Measurements from ENCODE around the gene TOMM34.
A peak's percentile ranks its signal among the peaks of the same experiment; 100 is the strongest.

The TOMM34 gene

DNA sequence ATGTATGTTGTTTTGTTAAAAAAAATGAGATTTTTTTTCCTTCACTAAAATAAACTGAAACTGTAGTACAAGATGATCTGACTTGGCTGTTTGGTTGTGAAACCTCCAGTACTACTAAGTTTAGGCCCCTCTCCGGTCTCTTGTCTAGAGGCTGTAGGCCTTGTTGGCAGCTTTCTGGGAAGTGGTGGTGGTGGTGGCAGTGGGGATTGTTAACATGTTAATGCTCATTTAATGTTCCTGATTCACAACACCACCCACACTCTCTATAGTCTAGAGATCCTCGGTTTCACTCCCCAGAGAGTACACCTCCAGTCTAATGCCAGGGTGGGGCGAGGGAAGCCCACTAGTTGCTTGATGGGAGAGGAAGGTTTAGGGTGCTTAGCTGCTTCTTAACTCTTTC lies 30.2 kb upstream of the TOMM34 start:
- H3K4me3 ChIP-seq (ENCODE audit: low read depth, low read length) = no peak overlapping the region
- TF ChIP-seq POLR2A (IDR thresholded peaks at IDR 0.05; ENCODE audit: extremely low read depth, insufficient read length) (no peak), MYC (IDR thresholded peaks at IDR 0.05; ENCODE audit: low read depth, low read length) (no peak), CTCF (IDR thresholded peaks at IDR 0.05; ENCODE audit: low read depth, low read length) (no peak)
- TF ChIP-seq, protein P1, sequence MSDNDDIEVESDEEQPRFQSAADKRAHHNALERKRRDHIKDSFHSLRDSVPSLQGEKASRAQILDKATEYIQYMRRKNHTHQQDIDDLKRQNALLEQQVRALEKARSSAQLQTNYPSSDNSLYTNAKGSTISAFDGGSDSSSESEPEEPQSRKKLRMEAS (IDR thresholded peaks at IDR 0.05; ENCODE audit: low read depth, low read length) = no peak
- peak; percentile 44 for DNase-seq (ENCODE audit: low read depth)

- TF ChIP-seq POLR2A (IDR thresholded peaks at IDR 0.05; ENCODE audit: extremely low read depth, insufficient read length) = no peak
- DNase-seq (ENCODE audit: low read depth) = no peak
- no peak overlapping the region for H3K4me3 ChIP-seq (ENCODE audit: low read depth, low read length)
Observed at GRCh38 chr20:44988631-44989171, 28.5 kb upstream of the TOMM34 start.

DNA sequence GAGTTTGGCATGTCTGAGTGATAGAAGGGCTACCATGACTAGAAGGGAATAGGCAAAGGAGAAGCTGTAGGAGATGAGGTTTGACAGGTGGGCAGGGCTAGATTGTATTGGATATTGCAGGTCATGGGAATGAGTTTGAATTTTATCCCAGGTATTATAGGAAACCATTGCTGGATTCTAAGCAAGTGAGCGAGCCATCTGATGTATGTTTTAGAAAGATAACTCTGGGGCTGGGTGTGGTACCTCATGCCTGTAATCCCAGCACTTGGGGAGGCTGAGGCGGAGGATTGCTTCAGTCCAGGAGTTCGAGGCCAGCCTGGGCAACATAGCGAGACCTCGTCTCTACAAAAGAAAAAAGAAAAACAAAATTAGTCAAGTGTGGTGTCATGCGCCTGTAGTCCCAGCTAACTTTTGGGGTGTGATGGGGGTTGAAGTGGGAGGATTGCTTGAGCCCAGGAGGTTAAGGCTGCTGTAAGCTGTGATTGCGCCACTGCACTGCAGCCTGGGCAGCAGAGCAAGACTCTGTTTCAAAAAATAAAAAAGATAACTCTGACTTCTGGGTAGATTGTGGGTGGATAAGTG lies 23.0 kb upstream of the TOMM34 start:
- TF ChIP-seq, protein P1 (IDR thresholded peaks at IDR 0.05; ENCODE audit: low read depth, low read length) = no peak
- TF ChIP-seq POLR2A (IDR thresholded peaks at IDR 0.05; ENCODE audit: extremely low read depth, insufficient read length) (no peak), CTCF (IDR thresholded peaks at IDR 0.05; ENCODE audit: low read depth, low read length) (no peak), MYC (IDR thresholded peaks at IDR 0.05; ENCODE audit: low read depth, low read length) (no peak)
- no peak for DNase-seq (ENCODE audit: low read depth)
- H3K4me3 ChIP-seq (ENCODE audit: low read depth, low read length) = no peak overlapping the region

DNA sequence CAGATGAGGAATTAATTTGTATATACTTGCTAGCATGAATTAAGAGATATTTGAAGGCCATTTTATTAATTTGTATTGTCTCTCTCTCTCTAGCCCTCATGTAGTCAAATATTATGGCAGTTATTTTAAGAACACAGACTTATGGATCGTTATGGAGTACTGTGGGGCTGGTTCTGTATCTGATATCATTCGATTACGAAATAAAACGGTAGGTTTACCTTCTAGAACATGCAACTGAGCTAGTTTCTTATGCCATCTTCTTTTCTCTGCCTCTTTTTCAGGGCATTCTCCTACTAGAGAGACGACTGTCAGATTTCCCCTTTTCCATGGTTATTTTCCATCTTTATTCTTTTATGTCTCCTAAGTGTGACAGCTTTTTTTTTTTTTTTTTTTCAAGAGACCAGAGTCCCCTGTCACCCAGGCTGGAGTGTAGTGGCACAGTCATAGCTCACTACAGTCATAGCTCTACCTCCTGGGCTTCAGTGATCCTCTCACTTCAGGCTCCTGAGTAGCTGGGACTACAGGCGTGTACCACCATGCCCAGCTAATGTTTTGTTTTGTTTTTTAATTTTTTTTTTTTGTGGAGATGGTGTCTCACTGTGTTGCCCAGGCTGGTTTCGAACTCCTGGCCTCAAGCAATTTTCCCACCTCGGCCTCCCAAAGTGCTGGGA lies 21.7 kb upstream of the TOMM34 start:
- H3K4me3 ChIP-seq (ENCODE audit: low read depth, low read length) = no peak overlapping the region
- TF ChIP-seq, protein P1 (IDR thresholded peaks at IDR 0.05; ENCODE audit: low read depth, low read length) = no peak
- TF ChIP-seq CTCF (IDR thresholded peaks at IDR 0.05; ENCODE audit: low read depth, low read length) = no peak
- no peak for TF ChIP-seq MYC (IDR thresholded peaks at IDR 0.05; ENCODE audit: low read depth, low read length)
- TF ChIP-seq POLR2A (IDR thresholded peaks at IDR 0.05; ENCODE audit: extremely low read depth, insufficient read length) = no peak
- no peak for DNase-seq (ENCODE audit: low read depth)

DNA sequence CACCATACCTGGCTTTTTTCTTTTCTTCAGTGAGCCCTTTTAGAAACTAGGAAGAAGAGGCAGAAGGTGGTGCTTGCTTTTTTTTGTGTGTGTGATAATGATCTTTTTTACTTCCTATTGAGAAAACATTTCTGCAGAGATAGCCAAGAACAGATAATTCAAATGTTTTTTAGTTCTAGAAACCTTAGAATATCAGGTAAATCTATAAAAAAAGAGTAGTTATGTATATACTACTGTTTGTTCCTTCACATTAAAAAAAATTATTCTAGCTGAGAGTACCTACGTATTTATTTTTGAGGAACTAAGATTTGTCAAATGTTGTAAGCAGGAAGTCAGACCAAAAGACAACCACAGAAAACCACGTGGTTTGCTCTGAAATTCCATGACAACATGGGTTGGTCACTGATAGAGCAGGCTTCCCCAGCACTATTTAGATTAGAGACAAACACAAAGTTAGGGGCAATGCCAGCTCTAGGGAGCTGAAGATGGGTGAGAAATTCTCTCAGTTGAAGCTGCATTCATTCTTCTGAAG lies 19.0 kb upstream of the TOMM34 start:
- TF ChIP-seq CTCF (IDR thresholded peaks at IDR 0.05; ENCODE audit: low read depth, low read length) = no peak
- no peak for TF ChIP-seq POLR2A (IDR thresholded peaks at IDR 0.05; ENCODE audit: extremely low read depth, insufficient read length)
- TF ChIP-seq MYC (IDR thresholded peaks at IDR 0.05; ENCODE audit: low read depth, low read length) = peak; percentile 93
- TF ChIP-seq, protein P1 (IDR thresholded peaks at IDR 0.05; ENCODE audit: low read depth, low read length) = peak; percentile 100
- H3K4me3 ChIP-seq (ENCODE audit: low read depth, low read length) = peak overlapping the region; percentile 27

DNA sequence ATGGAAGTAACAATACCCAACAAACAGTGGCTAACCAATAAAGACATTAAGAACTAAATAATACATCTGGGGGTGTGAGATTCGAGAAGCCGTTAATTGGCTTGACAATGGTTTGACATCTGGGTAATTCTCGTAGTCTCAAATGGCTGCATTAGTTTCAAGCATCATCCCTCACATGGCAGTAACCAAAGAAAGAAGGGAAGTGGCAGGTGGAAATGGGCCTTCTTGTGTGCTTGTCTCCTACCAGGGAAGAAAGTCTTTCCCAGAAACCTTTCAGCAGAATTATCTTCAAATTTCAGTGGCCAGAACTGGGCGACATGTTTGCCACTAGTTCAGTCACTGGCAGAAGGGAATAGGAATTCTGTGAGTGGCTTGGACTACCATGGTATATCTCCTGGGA lies 16.5 kb upstream of the TOMM34 start:
- no peak for DNase-seq (ENCODE audit: low read depth)
- no peak overlapping the region for H3K4me3 ChIP-seq (ENCODE audit: low read depth, low read length)
- TF ChIP-seq CTCF (IDR thresholded peaks at IDR 0.05; ENCODE audit: low read depth, low read length) (no peak), POLR2A (IDR thresholded peaks at IDR 0.05; ENCODE audit: extremely low read depth, insufficient read length) (no peak)

More for the DNA sequence above, 19.0 kb upstream of the TOMM34 start:
- peak; percentile 92 for DNase-seq (ENCODE audit: low read depth)
